Natural killer cell treated with Interleukin-12 subunit alpha and Interleukin-12 subunit beta and Interleukin-15 and Interleukin-18, amount 100 ng/mL, for 72 hours (primary cell): ENCODE measurements around the gene ACOXL. TPM values are rescaled to one million over a fixed set of nuclear protein-coding genes. Genes with fewer than 3 reads are reported as not detected.
A peak's percentile ranks its signal among the peaks of the same experiment; 100 is the strongest.

Experiments
- ATAC-seq, 2 donors: fragments of 150-1000 bp; cut with Tn5 transposase in 1 of 2; sonication (Bioruptor Pico), chemical (Tn5 transposase) in 1 of 2; 2 replicates each; pipeline ENCODE4 v1.10.0; 2021
- DNase-seq: peaks from one replicate; pipeline ENCODE4 v3.0.0; 2022; ENCODE audit warnings: low spot score
- H3K27ac Mint-ChIP-seq, 2 donors: 1 replicate in 1 of 2; 2 replicates in 1 of 2; pipeline ENCODE4 v1.8.0; 2022; ENCODE audit warnings: mixed read lengths in 2 of 2, mild to moderate bottlenecking in 1 of 2, moderate library complexity in 1 of 2
- H3K27me3 Mint-ChIP-seq, 2 donors: 1 replicate in 1 of 2; 2 replicates in 1 of 2; pipeline ENCODE4 v1.8.0; 2022; ENCODE audit warnings: mixed read lengths in 2 of 2
- H3K36me3 Mint-ChIP-seq: one replicate; pipeline ENCODE4 v1.8.0; 2022; ENCODE audit warnings: mixed read lengths
- H3K4me1 Mint-ChIP-seq, 2 donors: 1 replicate in 1 of 2; 2 replicates in 1 of 2; pipeline ENCODE4 v1.8.0; 2022; ENCODE audit warnings: low read depth in 2 of 2, mixed read lengths in 2 of 2, mild to moderate bottlenecking in 1 of 2
- H3K4me3 Mint-ChIP-seq: one replicate; pipeline ENCODE4 v1.8.0; 2022; ENCODE audit warnings: mixed read lengths
- H3K9me3 Mint-ChIP-seq: 2 replicates; pipeline ENCODE4 v1.8.0; 2022; ENCODE audit warnings: mixed read lengths
- total RNA-seq, 2 donors: library from RNA; stranded (reverse); gene quantifications; one replicate each; pipeline ENCODE4 v1.2.3, GENCODE V29; 2022

Gene ACOXL
- total RNA-seq, 2 donors from 2014 or later = 1.4 to 2.5 TPM

DNA sequence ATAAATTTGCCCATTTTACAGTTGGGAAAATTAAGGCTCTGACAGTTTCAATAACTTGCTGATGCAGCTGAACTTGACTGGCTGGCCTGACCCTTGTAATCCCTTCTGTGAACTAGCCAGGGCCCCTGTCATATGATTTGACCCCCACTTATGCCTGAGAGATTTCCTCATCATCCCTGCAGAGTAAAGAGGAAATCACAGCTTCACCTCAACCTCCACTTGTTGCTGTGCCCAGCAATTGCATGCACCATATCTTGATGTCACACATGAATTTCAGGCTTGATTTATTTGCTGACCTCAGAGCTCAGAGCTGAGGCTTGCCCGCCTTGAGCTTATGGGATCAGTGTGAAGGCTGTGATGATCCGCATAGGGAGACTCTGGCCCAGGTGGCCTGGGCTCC, 108.1 kb downstream of the ACOXL start:
- Mint-ChIP-seq H3K27ac (peak overlapping the region; percentile 21 to 66), H3K27me3 (no peaks in the 10 kb centered on the region), H3K4me1 (peaks cover 59 to 67% of the 10 kb centered on the region in 2 donors), H3K4me3 (peak overlapping the region; percentile 57), H3K9me3 (no peaks in the 10 kb centered on the region), H3K36me3 (no peaks in the 10 kb centered on the region)
- ATAC-seq = peak; percentile 67 to 80
- DNase-seq = no peak

DNA sequence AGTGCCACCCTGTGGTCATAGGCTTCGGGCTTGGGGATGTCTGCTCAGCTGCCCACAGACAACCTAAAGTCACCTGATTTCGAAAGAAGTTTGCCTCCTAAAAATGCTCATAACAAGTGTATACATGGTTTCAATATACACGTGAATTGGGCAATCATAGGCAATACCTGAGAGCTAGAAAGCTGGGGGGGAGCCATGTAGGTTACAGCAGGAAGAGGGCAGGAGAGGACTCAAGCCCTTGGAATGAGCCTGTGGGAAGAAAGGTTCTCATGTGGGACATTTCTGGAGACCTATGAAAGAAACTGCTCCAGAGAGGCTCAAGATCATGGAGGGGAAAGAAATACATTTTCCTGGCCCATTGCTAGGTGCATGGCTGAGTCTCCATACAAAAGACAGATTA, 109.7 kb downstream of the ACOXL start:
- DNase-seq = no peak
- Mint-ChIP-seq H3K36me3 (no peaks in the 10 kb centered on the region), H3K27me3 (no peaks in the 10 kb centered on the region), H3K9me3 (no peaks in the 10 kb centered on the region), H3K4me3 (peak overlapping the region; percentile 39), H3K4me1 (peaks cover 74 to 82% of the 10 kb centered on the region in 2 donors), H3K27ac (peak overlapping the region in 1 of 2 donors; percentile 66)
- ATAC-seq = no peak

DNA sequence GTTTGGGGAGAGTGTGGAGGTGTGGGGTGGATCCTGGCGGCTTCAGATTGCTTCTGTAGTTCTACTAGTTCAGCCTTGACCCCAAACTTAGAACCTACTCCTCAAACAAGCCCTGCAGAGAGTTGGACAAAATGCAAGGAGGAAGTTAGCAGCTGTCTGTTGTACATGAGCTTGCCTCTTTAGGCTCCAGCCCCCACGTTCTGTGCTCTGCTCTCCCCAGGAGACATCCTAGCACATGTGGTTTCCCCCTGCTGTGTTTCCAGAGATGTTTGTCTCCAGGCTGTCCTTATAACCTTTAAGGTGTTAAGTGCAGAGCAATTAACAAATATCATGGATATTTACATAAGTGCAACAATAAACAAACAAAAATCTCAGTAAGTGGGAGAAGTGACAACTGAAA, 111.1 kb downstream of the ACOXL start:
- Mint-ChIP-seq H3K36me3 (no peaks in the 10 kb centered on the region), H3K4me1 (peaks cover 80 to 88% of the 10 kb centered on the region in 2 donors), H3K4me3 (peak overlapping the region; percentile 84), H3K9me3 (no peaks in the 10 kb centered on the region), H3K27ac (peak overlapping the region; percentile 82 to 90), H3K27me3 (no peaks in the 10 kb centered on the region)
- ATAC-seq = no peak
- no peak for DNase-seq

DNA sequence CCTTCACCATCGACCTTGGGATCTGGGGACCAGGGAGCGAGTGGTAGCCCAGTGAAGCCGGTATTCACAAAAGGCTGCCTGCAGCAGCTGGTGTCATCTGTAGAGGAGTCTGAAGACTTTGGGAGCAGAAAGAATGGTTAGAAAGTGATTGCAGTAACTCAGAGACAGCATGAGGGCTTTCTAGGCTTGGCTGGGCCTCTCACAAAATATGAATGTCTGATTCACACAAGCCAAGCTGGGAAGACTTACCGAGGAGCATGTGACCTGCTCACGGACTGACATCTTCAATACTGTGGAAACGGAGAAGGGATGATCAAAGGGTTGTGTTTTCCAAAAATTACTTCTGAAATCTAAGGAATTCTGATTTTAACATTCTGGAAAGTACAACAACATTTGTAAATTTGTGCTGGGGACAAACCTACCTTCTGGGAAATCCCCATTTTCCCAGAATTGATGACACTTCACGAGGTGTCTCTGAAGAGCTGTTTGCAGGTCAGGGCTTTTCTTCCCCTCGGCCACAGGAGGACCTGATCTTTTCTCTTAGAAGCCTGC, 111.7 kb downstream of the ACOXL start:
- peaks cover 85 to 89% of the 10 kb centered on the region in 2 donors for H3K4me1 Mint-ChIP-seq
- peak overlapping the region; percentile 84 for H3K4me3 Mint-ChIP-seq
- DNase-seq (peak; percentile 67), ATAC-seq (no peak)
- H3K9me3 Mint-ChIP-seq = no peaks in the 10 kb centered on the region
- no peaks in the 10 kb centered on the region for H3K36me3 Mint-ChIP-seq
- no peaks in the 10 kb centered on the region for H3K27me3 Mint-ChIP-seq
- peak overlapping the region; percentile 82 to 90 for H3K27ac Mint-ChIP-seq

DNA sequence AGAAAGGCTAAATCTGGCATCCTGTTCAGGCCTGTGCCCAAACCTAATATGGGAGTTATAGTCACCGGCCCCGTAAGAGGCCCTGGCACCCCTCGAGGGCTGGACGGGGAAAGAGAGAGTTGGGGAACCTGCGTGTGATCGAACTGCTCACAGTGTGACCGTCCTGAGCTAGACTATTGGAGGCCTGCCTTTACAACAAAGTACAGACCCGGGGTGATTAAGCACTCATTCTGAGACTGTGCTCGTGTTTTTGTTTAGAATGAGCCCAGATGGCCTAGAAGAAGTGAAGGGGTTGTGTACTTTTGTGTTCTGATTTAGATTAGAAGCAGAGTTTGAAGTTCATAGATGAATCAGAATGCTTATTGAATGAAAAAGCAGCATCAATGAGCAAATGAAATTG, 115.3 kb downstream of the ACOXL start:
- Mint-ChIP-seq H3K4me3 (peak overlapping the region; percentile 84), H3K4me1 (peaks cover 86 to 94% of the 10 kb centered on the region in 2 donors), H3K9me3 (no peaks in the 10 kb centered on the region), H3K27ac (peak overlapping the region; percentile 82 to 90), H3K36me3 (peaks cover 4% of the 10 kb centered on the region), H3K27me3 (no peaks in the 10 kb centered on the region)
- ATAC-seq = no peak
- no peak for DNase-seq

DNA sequence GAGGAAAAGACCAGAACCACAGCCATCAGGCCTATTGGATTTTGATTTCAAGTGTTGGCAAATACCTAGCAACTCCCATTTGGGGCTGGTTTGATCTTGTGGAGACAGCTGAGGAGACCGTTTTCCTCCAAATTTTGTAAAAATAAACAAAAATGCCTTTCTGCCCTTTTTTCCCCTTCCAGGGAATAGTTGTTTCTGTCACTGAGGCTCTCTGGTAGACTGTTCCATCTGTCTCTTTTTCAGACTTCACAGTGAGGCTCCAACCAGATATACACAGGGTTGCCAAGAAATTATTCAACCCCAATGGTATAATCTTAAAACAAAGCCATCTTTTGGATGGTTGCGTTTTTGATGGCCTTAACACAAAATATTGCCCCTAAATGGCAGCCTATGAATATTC, 115.7 kb downstream of the ACOXL start:
- Mint-ChIP-seq H3K4me3 (peak overlapping the region; percentile 84), H3K36me3 (peaks cover 4% of the 10 kb centered on the region), H3K9me3 (no peaks in the 10 kb centered on the region), H3K27me3 (no peaks in the 10 kb centered on the region), H3K4me1 (peaks cover 86 to 94% of the 10 kb centered on the region in 2 donors), H3K27ac (peak overlapping the region; percentile 82 to 90)
- no peak for ATAC-seq
- no peak for DNase-seq

DNA sequence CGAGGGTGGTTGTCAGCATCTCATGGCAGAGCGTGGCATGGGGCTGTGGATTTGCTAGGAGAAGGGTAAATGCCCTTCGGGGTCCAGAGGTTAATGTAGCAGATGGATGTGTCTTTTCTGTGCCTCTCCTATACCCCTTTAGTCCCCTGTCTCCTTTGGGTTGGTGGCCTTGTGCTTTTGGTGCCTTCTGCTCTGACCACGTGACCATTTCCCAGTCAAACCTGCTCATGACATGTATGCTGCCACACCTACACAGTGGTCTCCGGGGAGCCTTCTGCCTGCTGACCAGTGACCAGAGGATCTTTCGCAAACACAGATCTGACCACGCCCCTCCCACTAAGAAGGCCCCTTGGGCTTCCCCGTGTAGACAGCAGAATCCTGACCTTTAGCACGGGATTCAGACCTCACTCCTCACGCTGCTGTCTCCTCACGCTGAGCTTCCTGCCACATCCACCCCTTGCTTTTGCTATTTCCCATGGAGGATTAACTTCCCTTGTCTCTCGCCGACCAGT, 116.2 kb downstream of the ACOXL start:
- Mint-ChIP-seq H3K27ac (peak overlapping the region; percentile 82 to 90), H3K36me3 (peaks cover 4% of the 10 kb centered on the region), H3K27me3 (no peaks in the 10 kb centered on the region), H3K9me3 (no peaks in the 10 kb centered on the region), H3K4me3 (peak overlapping the region; percentile 50), H3K4me1 (peaks cover 86 to 94% of the 10 kb centered on the region in 2 donors)
- DNase-seq (no peak), ATAC-seq (no peak)

DNA sequence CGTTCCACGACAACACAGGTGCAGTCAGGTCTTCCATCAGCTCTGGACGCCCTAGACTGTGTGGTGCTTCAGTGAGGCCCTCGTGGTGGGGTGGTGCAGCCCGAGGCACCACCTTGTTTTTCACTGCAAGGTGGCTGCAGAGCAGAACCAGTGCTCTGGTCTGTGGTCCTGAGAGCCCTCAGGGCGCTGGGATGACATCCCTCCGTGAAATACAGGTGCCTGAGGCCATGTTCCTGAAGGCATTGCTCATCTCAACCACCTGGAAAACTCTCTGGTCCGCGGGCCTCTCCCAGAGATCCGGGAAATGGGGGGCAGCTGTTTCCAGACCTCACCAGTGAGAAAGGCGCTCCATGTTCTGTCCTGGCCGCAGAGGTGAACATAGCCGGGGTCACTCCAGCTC, 119.2 kb downstream of the ACOXL start:
- ATAC-seq = no peak

DNA sequence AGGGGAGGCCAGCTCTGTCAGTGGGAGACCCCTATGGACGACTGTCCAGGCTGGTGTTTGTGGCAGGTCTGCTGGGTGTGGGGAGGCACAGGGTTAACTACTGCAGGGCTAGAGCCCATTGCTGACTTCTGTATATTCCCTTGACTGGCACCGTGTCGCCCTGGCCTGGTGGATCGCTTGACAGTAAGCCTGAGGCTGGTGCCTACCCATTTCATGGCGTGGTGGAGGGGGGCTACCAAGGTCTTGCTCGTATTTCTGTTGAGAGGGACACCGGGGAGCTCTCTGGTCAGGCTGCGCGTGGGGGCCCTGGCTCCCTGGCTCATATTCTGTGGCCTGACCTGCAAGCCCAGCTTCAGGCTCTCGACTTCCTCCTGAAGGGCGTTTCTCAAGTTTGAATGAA, 119.7 kb downstream of the ACOXL start:
- no peak for DNase-seq
- H3K4me1 Mint-ChIP-seq = peaks cover 86 to 91% of the 10 kb centered on the region in 2 donors
- peak overlapping the region; percentile 84 for H3K4me3 Mint-ChIP-seq
- no peak for ATAC-seq
- H3K9me3 Mint-ChIP-seq = no peaks in the 10 kb centered on the region
- peak overlapping the region; percentile 80 to 82 for H3K27ac Mint-ChIP-seq
- no peaks in the 10 kb centered on the region for H3K27me3 Mint-ChIP-seq
- peaks cover 4% of the 10 kb centered on the region for H3K36me3 Mint-ChIP-seq

More for the DNA sequence above, 119.2 kb downstream of the ACOXL start:
- H3K4me1 Mint-ChIP-seq = peaks cover 87 to 96% of the 10 kb centered on the region in 2 donors
- H3K9me3 Mint-ChIP-seq = no peaks in the 10 kb centered on the region
- peak overlapping the region; percentile 80 to 82 for H3K27ac Mint-ChIP-seq
- H3K36me3 Mint-ChIP-seq = peaks cover 4% of the 10 kb centered on the region
- H3K27me3 Mint-ChIP-seq = no peaks in the 10 kb centered on the region
- DNase-seq = no peak
- peak overlapping the region; percentile 84 for H3K4me3 Mint-ChIP-seq

DNA sequence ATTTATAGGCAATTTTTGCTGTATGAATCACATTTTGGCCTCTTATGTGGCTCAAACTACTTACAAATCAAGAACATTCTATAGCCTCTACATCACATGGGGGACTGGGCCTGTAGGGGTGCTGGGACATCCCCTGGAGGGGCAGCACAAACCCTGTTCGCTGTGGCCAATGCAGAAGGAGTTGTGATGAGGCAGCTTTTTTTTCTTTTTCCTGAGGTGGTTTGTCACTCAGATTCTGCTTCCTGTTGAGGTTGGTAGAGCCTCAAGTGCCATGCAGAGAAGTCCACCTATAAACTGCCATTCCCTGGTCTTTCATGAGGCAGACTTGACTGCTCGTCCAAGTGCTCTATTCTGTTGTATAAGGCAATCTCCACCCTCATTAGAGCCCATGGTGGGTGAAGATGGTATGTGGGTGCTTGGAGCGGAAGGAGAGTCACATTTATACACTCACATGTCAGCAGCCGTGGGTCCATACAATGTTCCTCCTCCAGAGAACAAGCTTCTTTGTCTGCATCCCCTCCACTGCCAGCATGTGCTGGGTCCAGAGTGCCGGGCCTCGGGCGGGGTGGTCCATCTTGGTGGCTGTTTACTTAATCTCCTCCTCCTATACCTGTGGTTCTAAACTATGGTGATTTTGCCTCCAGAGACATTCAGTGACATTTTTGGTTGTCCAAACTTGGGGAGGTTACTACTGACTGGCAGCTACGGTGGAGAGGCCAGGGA, 120.3 kb downstream of the ACOXL start:
- DNase-seq = peak; percentile 87
- peak; percentile 90 for ATAC-seq
- H3K4me1 Mint-ChIP-seq = peaks cover 82 to 85% of the 10 kb centered on the region in 2 donors
- no peaks in the 10 kb centered on the region for H3K9me3 Mint-ChIP-seq
- peak overlapping the region; percentile 84 for H3K4me3 Mint-ChIP-seq
- H3K36me3 Mint-ChIP-seq = peaks cover 4% of the 10 kb centered on the region
- H3K27me3 Mint-ChIP-seq = no peaks in the 10 kb centered on the region
- H3K27ac Mint-ChIP-seq = peak overlapping the region; percentile 80 to 82

DNA sequence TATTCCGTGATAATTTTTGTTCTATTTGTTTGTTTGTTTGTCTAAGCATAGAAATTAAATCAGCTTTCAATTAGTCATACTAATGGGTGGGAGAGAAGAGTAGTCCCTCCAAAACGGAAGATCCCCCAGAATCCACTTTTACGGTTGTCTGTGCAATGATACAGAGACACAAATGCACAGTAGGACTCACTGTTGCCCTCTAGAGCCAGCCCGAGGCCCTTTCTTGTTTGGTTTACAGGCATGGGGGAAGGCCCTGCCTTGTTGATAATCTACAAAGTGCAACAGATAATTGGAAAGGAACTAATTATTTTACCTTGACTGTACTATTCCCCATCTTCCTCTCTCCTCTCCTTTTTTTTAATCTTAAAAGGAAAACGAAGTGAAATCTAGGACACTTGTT, 121.1 kb downstream of the ACOXL start:
- H3K9me3 Mint-ChIP-seq = no peaks in the 10 kb centered on the region
- H3K36me3 Mint-ChIP-seq = peaks cover 4% of the 10 kb centered on the region
- H3K27me3 Mint-ChIP-seq = no peaks in the 10 kb centered on the region
- H3K27ac Mint-ChIP-seq = peak overlapping the region; percentile 80 to 82
- DNase-seq (no peak), ATAC-seq (peak; percentile 44 to 61)
- H3K4me3 Mint-ChIP-seq = peak overlapping the region; percentile 84
- H3K4me1 Mint-ChIP-seq = peaks cover 82 to 88% of the 10 kb centered on the region in 2 donors

DNA sequence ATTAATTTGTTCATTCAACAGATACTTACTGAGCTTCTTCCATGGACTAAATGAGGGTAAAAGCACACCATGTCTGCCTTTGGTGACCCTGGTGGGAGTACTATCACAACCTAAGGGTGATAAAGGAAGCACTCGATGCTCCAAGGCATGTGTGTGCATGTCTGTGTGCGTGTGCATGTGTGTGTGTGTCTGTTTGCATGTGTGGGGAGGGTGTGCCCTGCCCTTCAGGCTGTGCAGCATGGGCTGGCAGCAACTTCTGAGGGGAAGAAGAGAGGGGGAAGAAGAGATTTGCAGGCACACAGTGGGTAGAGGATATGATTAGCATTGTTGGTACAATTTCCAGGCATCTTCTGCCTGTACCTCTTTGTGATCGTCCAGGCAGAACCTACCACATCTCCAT, 121.6 kb downstream of the ACOXL start:
- ATAC-seq (no peak), DNase-seq (no peak)
- Mint-ChIP-seq H3K4me3 (peak overlapping the region; percentile 84), H3K4me1 (peaks cover 81 to 88% of the 10 kb centered on the region in 2 donors), H3K27me3 (peaks cover 0 to 1% of the 10 kb centered on the region in 2 donors), H3K36me3 (peaks cover 4% of the 10 kb centered on the region), H3K27ac (peak overlapping the region; percentile 80 to 82), H3K9me3 (no peaks in the 10 kb centered on the region)

DNA sequence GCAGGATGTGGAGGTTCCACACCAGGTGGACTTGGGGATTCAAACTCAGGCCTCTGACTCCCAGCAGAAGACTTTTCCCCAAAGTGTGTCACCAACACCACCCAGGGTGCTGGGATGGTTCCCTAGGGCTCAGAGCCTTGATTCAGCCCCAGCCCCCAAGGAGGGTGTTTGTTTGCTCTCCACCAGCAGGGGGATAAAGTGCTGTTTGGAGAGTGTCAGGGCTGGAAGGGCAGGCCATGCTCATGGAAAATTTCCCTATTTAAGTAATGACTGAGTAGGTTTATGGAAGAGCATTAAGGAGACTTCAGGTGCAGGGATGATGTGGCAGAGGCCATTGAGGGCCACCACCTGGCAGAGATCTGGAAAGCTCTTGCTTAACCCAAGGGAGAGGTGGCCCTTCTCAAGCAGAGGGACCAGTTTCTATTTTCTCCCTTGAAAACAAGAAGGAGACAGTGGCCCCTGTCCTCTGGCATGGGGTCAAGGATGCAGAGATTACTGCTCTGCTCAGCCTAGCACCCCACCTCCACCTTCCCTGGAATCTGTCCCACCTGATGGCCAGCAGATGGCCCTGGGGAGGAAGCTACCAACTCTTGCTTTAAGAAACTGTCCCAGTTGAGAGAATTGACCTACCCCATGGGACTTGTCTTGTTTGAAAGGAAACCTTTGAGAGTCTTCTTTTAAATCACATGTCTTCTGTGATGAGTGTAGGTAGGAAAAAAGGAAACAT, 122.1 kb downstream of the ACOXL start:
- H3K27me3 Mint-ChIP-seq = peaks cover 0 to 6% of the 10 kb centered on the region in 2 donors

More for the DNA sequence above, 122.1 kb downstream of the ACOXL start:
- no peak for ATAC-seq
- Mint-ChIP-seq H3K9me3 (no peaks in the 10 kb centered on the region), H3K27ac (peak overlapping the region; percentile 80 to 82), H3K36me3 (peaks cover 4% of the 10 kb centered on the region), H3K4me3 (peak overlapping the region; percentile 84), H3K4me1 (peaks cover 83 to 88% of the 10 kb centered on the region in 2 donors)
- DNase-seq = no peak
